Measurements from ENCODE around the gene ZBTB7C. TPM values are rescaled to one million over a fixed set of nuclear protein-coding genes. Genes with fewer than 3 reads are reported as not detected.
A peak's percentile ranks its signal among the peaks of the same experiment; 100 is the strongest.
"Not testable (repeated sequence)": the region's sequence is repeated elsewhere in the genome, so short reads cannot be mapped to it uniquely, and the experiment has no call there.

Gene ZBTB7C
- total and polyA plus RNA-seq, 9 of the 15 experiments (the other 6 are each of a cell fraction or from before 2014, with no cell fraction given) = not detected

DNA sequence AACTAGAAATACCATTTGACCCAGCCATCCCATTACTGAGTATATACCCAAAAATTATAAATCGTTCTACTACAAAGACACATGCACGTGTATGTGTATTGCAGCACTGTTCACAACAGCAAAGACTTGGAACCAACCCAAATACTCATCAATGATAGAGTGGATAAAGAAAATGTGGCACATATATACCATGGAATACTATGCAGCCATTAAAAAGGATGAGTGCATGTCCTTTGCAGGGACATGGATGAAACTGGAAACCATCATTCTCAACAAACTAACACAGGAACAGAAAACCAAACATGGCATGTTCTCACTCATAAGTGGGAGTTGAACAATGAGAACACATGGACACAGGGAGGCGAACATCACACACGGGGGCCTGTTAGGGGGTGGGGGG lies 25.2 kb upstream of the ZBTB7C start:
- DNase-seq (ENCODE audit: extremely low read depth in 1 of 4, low spot score in 3 of 4) = not testable (repeated sequence)

DNA sequence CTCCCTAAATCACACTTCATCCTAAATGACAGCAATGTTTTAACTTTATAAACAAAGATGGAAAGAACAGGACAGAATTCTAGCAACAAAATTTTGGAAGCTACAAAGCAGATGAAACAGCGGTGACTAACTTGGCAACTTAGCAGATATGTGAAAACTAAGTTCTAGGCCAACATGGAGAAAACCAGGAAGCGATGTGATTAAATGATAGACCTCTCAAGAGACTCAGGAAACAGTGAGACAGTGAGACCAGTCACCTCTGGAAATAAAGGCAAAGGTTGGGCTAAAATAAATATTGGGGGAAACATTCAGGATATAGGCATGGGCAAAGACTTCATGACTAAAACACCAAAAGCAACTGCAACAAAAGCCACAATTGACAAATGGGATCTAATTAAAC lies 24.4 kb upstream of the ZBTB7C start:
- no peaks in the 10 kb centered on the region for H3K9me3 ChIP-seq (replicated peaks; ENCODE audit: control insufficient read depth, insufficient read depth, low read depth, low read length)
- in situ Hi-C loops (cut with MboI) (no loop called here), intact Hi-C loops (cut with micrococcal nuclease) (no loop called here)
- CTCF ChIA-PET (ENCODE audit: low intra/inter-chr PET ratio) = no interaction called here
- H3K27ac ChIP-seq (ENCODE audit: extremely low read depth, low read depth, low read length) = no peak overlapping the region
- POLR2A ChIA-PET = no interaction called here
- H3K36me3 ChIP-seq (ENCODE audit: control insufficient read depth, insufficient read depth, low read length) = no peaks in the 10 kb centered on the region
- no peaks in the 10 kb centered on the region for H3K4me1 ChIP-seq (replicated peaks in 1 of 2; ENCODE audit: control insufficient read depth in 2 of 2, insufficient read depth in 2 of 2, low read length in 2 of 2)
- no peak overlapping the region for H3K9ac ChIP-seq (ENCODE audit: insufficient read depth in 1 of 2, low read depth in 2 of 2, low read length in 2 of 2)
- no peaks in the 10 kb centered on the region for H4K20me1 ChIP-seq (replicated peaks; ENCODE audit: control insufficient read depth, insufficient read depth, low read length)
- no peaks in the 10 kb centered on the region for H3K79me2 ChIP-seq (ENCODE audit: control insufficient read depth, insufficient read depth, low read length)
- H3K4me2 ChIP-seq (ENCODE audit: insufficient read depth, low read length) = no peak overlapping the region
- no TSS peak for BruUV-seq (replicated peaks)
- no peak for DNase-seq (ENCODE audit: extremely low read depth in 1 of 4, low spot score in 3 of 4)
- TF ChIP-seq EZH2 (IDR thresholded peaks at IDR 0.05; ENCODE audit: borderline replicate concordance, low read depth, low read length) = no peak
- no peak for TF ChIP-seq CHCHD3 (CRISPR knock-in tag; IDR thresholded peaks at IDR 0.05)
- no peaks in the 10 kb centered on the region for H3K9me1 ChIP-seq (ENCODE audit: control insufficient read depth, insufficient read depth, low read length)
- peaks cover 0 to 3% of the 10 kb centered on the region in 2 experiments; a peak in 1 of 5 replicates for H3K27me3 ChIP-seq (ENCODE audit: control insufficient read depth in 2 of 2, insufficient read depth in 2 of 2, low read length in 2 of 2)
- no peak overlapping the region for H2AFZ ChIP-seq (ENCODE audit: low read depth, low read length)
- WGBS (ENCODE audit: insufficient coverage, low coverage, missing lambda C conversion rate) = 0% methylated on average over 2 of the region's 2 CpGs
- ATAC-seq = no peak
- no peak for FAIRE-seq
- no peak overlapping the region for H3K4me3 ChIP-seq

More for the DNA sequence above, 25.2 kb upstream of the ZBTB7C start:
- H3K9ac ChIP-seq (ENCODE audit: insufficient read depth in 1 of 2, low read depth in 2 of 2, low read length in 2 of 2); H3K36me3 ChIP-seq (ENCODE audit: control insufficient read depth, insufficient read depth, low read length); H3K4me1 ChIP-seq (replicated peaks in 1 of 2; ENCODE audit: control insufficient read depth in 2 of 2, insufficient read depth in 2 of 2, low read length in 2 of 2); H3K9me1 ChIP-seq (ENCODE audit: control insufficient read depth, insufficient read depth, low read length); H3K9me3 ChIP-seq (replicated peaks; ENCODE audit: control insufficient read depth, insufficient read depth, low read depth, low read length); H4K20me1 ChIP-seq (replicated peaks; ENCODE audit: control insufficient read depth, insufficient read depth, low read length); H3K27ac ChIP-seq (ENCODE audit: extremely low read depth, low read depth, low read length); intact Hi-C loops (cut with micrococcal nuclease); in situ Hi-C loops (cut with MboI); H3K79me2 ChIP-seq (ENCODE audit: control insufficient read depth, insufficient read depth, low read length); H2AFZ ChIP-seq (ENCODE audit: low read depth, low read length); FAIRE-seq; H3K4me3 ChIP-seq; H3K4me2 ChIP-seq (ENCODE audit: insufficient read depth, low read length); ATAC-seq; POLR2A ChIA-PET; BruUV-seq (replicated peaks); CTCF ChIA-PET (ENCODE audit: low intra/inter-chr PET ratio); H3K27me3 ChIP-seq (ENCODE audit: control insufficient read depth in 2 of 2, insufficient read depth in 2 of 2, low read length in 2 of 2): not testable (repeated sequence)
- peak; percentile 54 for TF ChIP-seq ZNF146 (CRISPR knock-in tag; IDR thresholded peaks at IDR 0.05; ENCODE audit: unreplicated experiment)
- 0% methylated on average over 2 of the region's 4 CpGs for WGBS (ENCODE audit: insufficient coverage, low coverage, missing lambda C conversion rate)

Data from K562 (cell line).